Fibroblast of lung (primary cell): ENCODE measurements around the gene MBLAC1. TPM values are rescaled to one million over a fixed set of nuclear protein-coding genes. Genes with fewer than 3 reads are reported as not detected.
A peak's percentile ranks its signal among the peaks of the same experiment; 100 is the strongest.
"Not testable (repeated sequence)": the region's sequence is repeated elsewhere in the genome, so short reads cannot be mapped to it uniquely, and the experiment has no call there.

ENCODE experiments used
- DNase-seq, 2 donors: peaks; one replicate each; pipeline versions ENCODE4 v3.0.0 to v3.0.0-alpha.2; 2010; ENCODE audit warnings: low read depth in 2 of 2
- H2AFZ ChIP-seq: 2 replicates; pipeline ENCODE4 v1.5.1; 2012; ENCODE audit warnings: low read length, control low read depth, inconsistent platforms
- H3K27ac ChIP-seq: 2 replicates; pipeline ENCODE4 v1.5.1; 2011; ENCODE audit warnings: low read length, control low read depth; ENCODE audit not compliant: insufficient read depth
- H3K27me3 ChIP-seq: 2 replicates; pipeline ENCODE4 v1.5.1; 2011; ENCODE audit warnings: mild to moderate bottlenecking, low read length; ENCODE audit not compliant: control insufficient read depth, insufficient read depth
- H3K36me3 ChIP-seq: 2 replicates; pipeline ENCODE4 v1.5.1; 2011; ENCODE audit warnings: low read length; ENCODE audit not compliant: control insufficient read depth, insufficient read depth
- H3K4me1 ChIP-seq: 2 replicates; pipeline ENCODE4 v1.5.1; 2011; ENCODE audit warnings: low read length; ENCODE audit not compliant: control insufficient read depth, insufficient read depth; ENCODE audit errors: extremely low read depth
- H3K4me2 ChIP-seq: 2 replicates; pipeline ENCODE4 v1.5.1; 2011; ENCODE audit warnings: low read length, control low read depth; ENCODE audit not compliant: insufficient read depth; ENCODE audit errors: extremely low read depth
- H3K4me3 ChIP-seq, 4 experiments: fragments of 200-600 bp in 1 of 4; sonication (generic) in 1 of 4; replicated peaks in 1 of 4; 2 replicates each; pipeline ENCODE4 v1.5.1; 2011 to 2016; ENCODE audit warnings: low read length in 4 of 4, low read depth in 3 of 4, mild to moderate bottlenecking in 3 of 4, control low read depth in 2 of 4, inconsistent platforms in 1 of 4, mixed read lengths in 1 of 4; ENCODE audit not compliant: insufficient read depth in 1 of 4; ENCODE audit errors: control extremely low read depth in 1 of 4
- H3K79me2 ChIP-seq: 2 replicates; pipeline ENCODE4 v1.5.1; 2012; ENCODE audit warnings: mild to moderate bottlenecking, low read length, inconsistent platforms; ENCODE audit not compliant: control insufficient read depth, insufficient read depth
- H3K9ac ChIP-seq: 2 replicates; pipeline ENCODE4 v1.5.1; 2011; ENCODE audit warnings: mild to moderate bottlenecking, low read length, control low read depth; ENCODE audit not compliant: insufficient read depth
- H3K9me3 ChIP-seq: 2 replicates; pipeline ENCODE4 v1.5.1; 2012; ENCODE audit warnings: low read depth, low read length; ENCODE audit not compliant: control insufficient read depth, insufficient read depth
- H4K20me1 ChIP-seq: 2 replicates; pipeline ENCODE4 v1.5.1; 2011; ENCODE audit warnings: low read length; ENCODE audit not compliant: control insufficient read depth, insufficient read depth; ENCODE audit errors: extremely low read depth
- CTCF ChIP-seq, 2 donors: IDR thresholded peaks in 1 of 2; conservative IDR thresholded peaks in 1 of 2; 1 replicate in 1 of 2; 2 replicates in 1 of 2; pipeline ENCODE4 v1.5.1; 2011 to 2012; ENCODE audit warnings: low read length in 2 of 2, control low read depth in 1 of 2, inconsistent platforms in 1 of 2, low read depth in 1 of 2, mild to moderate bottlenecking in 1 of 2
- EZH2 ChIP-seq: IDR thresholded peaks from 2 replicates; pipeline ENCODE4 v1.5.1; 2012; ENCODE audit warnings: low read length, control low read depth, mild to moderate bottlenecking; ENCODE audit errors: missing control alignments
- polyA plus RNA-seq, 2 donors: library from polyadenylated mRNA; depleted of rRNA in 1 of 2; stranded (reverse) in 1 of 2; unstranded in 1 of 2; fragments of >200 nt; gene quantifications; 2 replicates each; pipeline ENCODE4 v1.2.1, GENCODE V29; 2011 to 2012; ENCODE audit warnings: missing spikeins in 1 of 2
- total RNA-seq: library from RNA; depleted of rRNA; stranded (reverse); fragments of >200 nt; gene quantifications from 2 replicates; pipeline ENCODE4 v1.2.1, GENCODE V29; 2014

Gene MBLAC1
- total and polyA plus RNA-seq, 2 donors (not counting 1 experiment from before 2014, with no cell fraction given) = 0.75 to 2.5 TPM

GRCh38 chr7:100137851-100138760 is 11.3 kb downstream of the MBLAC1 start:
- H3K79me2 ChIP-seq = no peaks in the 10 kb centered on the region
- H2AFZ ChIP-seq = no peak overlapping the region
- no peak for DNase-seq
- H3K27ac ChIP-seq = no peak overlapping the region
- H3K4me3 ChIP-seq = no peak overlapping the region
- H3K36me3 ChIP-seq = no peaks in the 10 kb centered on the region
- no peaks in the 10 kb centered on the region for H3K27me3 ChIP-seq
- no peaks in the 10 kb centered on the region for H4K20me1 ChIP-seq
- H3K9me3 ChIP-seq = no peaks in the 10 kb centered on the region
- H3K4me1 ChIP-seq = no peaks in the 10 kb centered on the region
- no peak for TF ChIP-seq CTCF (conservative IDR thresholded peaks at IDR 0.05 in 1 of 2, IDR thresholded peaks at IDR 0.05 in 1 of 2; ENCODE audit: low read depth in 1 of 2, low read length in 2 of 2)
- no peak for TF ChIP-seq EZH2
- no peak overlapping the region for H3K4me2 ChIP-seq
- H3K9ac ChIP-seq = no peak overlapping the region

GRCh38 chr7:100141555-100141949 is 14.8 kb downstream of the MBLAC1 start:
- Histone ChIP-seq H2AFZ (no peak overlapping the region), H4K20me1 (no peaks in the 10 kb centered on the region), H3K4me3 (no peak overlapping the region), H3K4me2 (no peak overlapping the region), H3K36me3 (no peaks in the 10 kb centered on the region), H3K27me3 (no peaks in the 10 kb centered on the region), H3K9ac (no peak overlapping the region), H3K27ac (no peak overlapping the region), H3K9me3 (no peaks in the 10 kb centered on the region), H3K4me1 (no peaks in the 10 kb centered on the region), H3K79me2 (no peaks in the 10 kb centered on the region)
- no peak for DNase-seq
- TF ChIP-seq EZH2 (no peak), CTCF (conservative IDR thresholded peaks at IDR 0.05 in 1 of 2, IDR thresholded peaks at IDR 0.05 in 1 of 2; ENCODE audit: low read depth in 1 of 2, low read length in 2 of 2) (no peak)

GRCh38 chr7:100142461-100142860 is 15.7 kb downstream of the MBLAC1 start:
- no peaks in the 10 kb centered on the region for H3K79me2 ChIP-seq
- no peak overlapping the region for H3K4me2 ChIP-seq
- TF ChIP-seq EZH2 (no peak), CTCF (conservative IDR thresholded peaks at IDR 0.05 in 1 of 2, IDR thresholded peaks at IDR 0.05 in 1 of 2; ENCODE audit: low read depth in 1 of 2, low read length in 2 of 2) (no peak)
- H4K20me1 ChIP-seq = no peaks in the 10 kb centered on the region
- no peaks in the 10 kb centered on the region for H3K9me3 ChIP-seq
- H3K27me3 ChIP-seq = no peaks in the 10 kb centered on the region
- H3K9ac ChIP-seq = no peak overlapping the region
- no peaks in the 10 kb centered on the region for H3K36me3 ChIP-seq
- no peak overlapping the region for H2AFZ ChIP-seq
- no peak overlapping the region for H3K27ac ChIP-seq
- H3K4me3 ChIP-seq = no peak overlapping the region
- no peak for DNase-seq
- H3K4me1 ChIP-seq = no peaks in the 10 kb centered on the region

- not testable (repeated sequence) for H3K36me3 ChIP-seq, H3K79me2 ChIP-seq, H3K27ac ChIP-seq, H3K9me3 ChIP-seq, H3K9ac ChIP-seq, H3K27me3 ChIP-seq, H4K20me1 ChIP-seq, H2AFZ ChIP-seq, H3K4me1 ChIP-seq, H3K4me3 ChIP-seq, H3K4me2 ChIP-seq
- peak in 1 of 2 donors; percentile 81 for DNase-seq
These were observed 19.6 kb downstream of the MBLAC1 start for GRCh38 chr7:100146350-100146749.
